ENCODE results near the gene PLXNA2.
A peak's percentile ranks its signal among the peaks of the same experiment; 100 is the strongest.

The PLXNA2 gene

GRCh38 chr1:208234721-208235120, 9.5 kb downstream of the PLXNA2 start:
- H3K4me1 ChIP-seq (ENCODE audit: insufficient read depth, poor library complexity, severe bottlenecking): peaks cover 69% of the 10 kb centered on the region
- no peaks in the 10 kb centered on the region for H3K9me3 ChIP-seq (ENCODE audit: severe bottlenecking)
- no peak for ATAC-seq (ENCODE audit: low read depth)
- H3K4me3 ChIP-seq (ENCODE audit: severe bottlenecking): no peak overlapping the region
- peaks cover 18% of the 10 kb centered on the region; the same call in 1 of the 2 replicates for H3K36me3 ChIP-seq (ENCODE audit: low read depth)
- no peak for TF ChIP-seq CTCF (IDR thresholded peaks at IDR 0.05; ENCODE audit: poor library complexity, severe bottlenecking)
- H3K27ac ChIP-seq (ENCODE audit: poor library complexity, severe bottlenecking): peak overlapping the region; percentile 92
- DNase-seq (ENCODE audit: low spot score): no peak
- H3K27me3 ChIP-seq (ENCODE audit: insufficient read depth, poor library complexity, severe bottlenecking): no peaks in the 10 kb centered on the region

- ATAC-seq (ENCODE audit: low read depth) (no peak), DNase-seq (ENCODE audit: low spot score) (no peak)
- TF ChIP-seq CTCF (IDR thresholded peaks at IDR 0.05; ENCODE audit: poor library complexity, severe bottlenecking): no peak
- Histone ChIP-seq H3K27me3 (ENCODE audit: insufficient read depth, poor library complexity, severe bottlenecking) (no peaks in the 10 kb centered on the region), H3K4me1 (ENCODE audit: insufficient read depth, poor library complexity, severe bottlenecking) (peaks cover 61% of the 10 kb centered on the region), H3K36me3 (ENCODE audit: low read depth) (peaks cover 21% of the 10 kb centered on the region; the same call in 1 of the 2 replicates), H3K9me3 (ENCODE audit: severe bottlenecking) (no peaks in the 10 kb centered on the region), H3K27ac (ENCODE audit: poor library complexity, severe bottlenecking) (peak overlapping the region; percentile 92), H3K4me3 (ENCODE audit: severe bottlenecking) (no peak overlapping the region)
These were observed 10.2 kb downstream of the PLXNA2 start for GRCh38 chr1:208233978-208234377.

DNA sequence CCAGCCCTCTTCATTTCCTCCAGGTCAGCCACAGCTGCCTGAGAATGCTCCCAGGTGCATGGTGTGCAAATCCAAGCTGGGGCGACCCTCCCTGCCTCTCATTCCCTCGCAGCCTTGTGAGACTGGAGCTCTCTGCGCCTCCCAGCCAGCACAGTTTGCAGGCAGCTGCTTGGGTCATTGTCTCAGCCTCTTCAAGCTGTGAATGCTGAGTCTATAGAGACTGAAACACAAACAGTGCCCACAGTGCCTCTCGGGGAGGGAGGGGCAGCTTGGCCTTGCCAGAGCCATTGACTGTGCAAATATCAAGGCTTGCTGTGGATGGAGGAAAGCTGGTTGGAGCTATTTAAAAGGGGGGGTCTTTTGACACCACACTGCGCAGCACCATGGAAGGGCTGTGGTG, 10.6 kb downstream of the PLXNA2 start:
- no peaks in the 10 kb centered on the region for H3K27me3 ChIP-seq (ENCODE audit: insufficient read depth, poor library complexity, severe bottlenecking)
- H3K36me3 ChIP-seq (ENCODE audit: low read depth): peaks cover 21% of the 10 kb centered on the region; the same call in 1 of the 2 replicates
- ATAC-seq (ENCODE audit: low read depth) (no peak), DNase-seq (ENCODE audit: low spot score) (no peak)
- H3K4me1 ChIP-seq (ENCODE audit: insufficient read depth, poor library complexity, severe bottlenecking): peaks cover 57% of the 10 kb centered on the region
- H3K4me3 ChIP-seq (ENCODE audit: severe bottlenecking): no peak overlapping the region
- TF ChIP-seq CTCF (IDR thresholded peaks at IDR 0.05; ENCODE audit: poor library complexity, severe bottlenecking): no peak
- peak overlapping the region; percentile 92 for H3K27ac ChIP-seq (ENCODE audit: poor library complexity, severe bottlenecking)
- H3K9me3 ChIP-seq (ENCODE audit: severe bottlenecking): no peaks in the 10 kb centered on the region

GRCh38 chr1:208232662-208233038, 11.5 kb downstream of the PLXNA2 start:
- Histone ChIP-seq H3K27me3 (ENCODE audit: insufficient read depth, poor library complexity, severe bottlenecking) (no peaks in the 10 kb centered on the region), H3K27ac (ENCODE audit: poor library complexity, severe bottlenecking) (peak overlapping the region; percentile 92), H3K9me3 (ENCODE audit: severe bottlenecking) (no peaks in the 10 kb centered on the region), H3K36me3 (ENCODE audit: low read depth) (peaks cover 17% of the 10 kb centered on the region; the same call in 1 of the 2 replicates), H3K4me3 (ENCODE audit: severe bottlenecking) (no peak overlapping the region), H3K4me1 (ENCODE audit: insufficient read depth, poor library complexity, severe bottlenecking) (peaks cover 48% of the 10 kb centered on the region)
- DNase-seq (ENCODE audit: low spot score) (no peak), ATAC-seq (ENCODE audit: low read depth) (no peak)
- no peak for TF ChIP-seq CTCF (IDR thresholded peaks at IDR 0.05; ENCODE audit: poor library complexity, severe bottlenecking)

GRCh38 chr1:208231881-208232661, 12.1 kb downstream of the PLXNA2 start:
- no peak overlapping the region for H3K4me3 ChIP-seq (ENCODE audit: severe bottlenecking)
- H3K4me1 ChIP-seq (ENCODE audit: insufficient read depth, poor library complexity, severe bottlenecking): peaks cover 42% of the 10 kb centered on the region
- TF ChIP-seq CTCF (IDR thresholded peaks at IDR 0.05; ENCODE audit: poor library complexity, severe bottlenecking): no peak
- H3K9me3 ChIP-seq (ENCODE audit: severe bottlenecking): no peaks in the 10 kb centered on the region
- DNase-seq (ENCODE audit: low spot score) (no peak), ATAC-seq (ENCODE audit: low read depth) (peak; percentile 79)
- H3K27ac ChIP-seq (ENCODE audit: poor library complexity, severe bottlenecking): peak overlapping the region; percentile 92
- no peaks in the 10 kb centered on the region for H3K27me3 ChIP-seq (ENCODE audit: insufficient read depth, poor library complexity, severe bottlenecking)
- peaks cover 17% of the 10 kb centered on the region; the same call in 1 of the 2 replicates for H3K36me3 ChIP-seq (ENCODE audit: low read depth)
